Hematopoietic multipotent progenitor cell treated with erythropoietin and hydrocortisone succinate and interleukin-3 and kit ligand, for 6 days (in vitro differentiated cells): Measurements from ENCODE around the gene ZNF79.

ENCODE experiments used
- DNase-seq: peaks from one replicate; pipeline ENCODE4 v3.0.0-alpha.2; 2015

Gene ZNF79

DNA sequence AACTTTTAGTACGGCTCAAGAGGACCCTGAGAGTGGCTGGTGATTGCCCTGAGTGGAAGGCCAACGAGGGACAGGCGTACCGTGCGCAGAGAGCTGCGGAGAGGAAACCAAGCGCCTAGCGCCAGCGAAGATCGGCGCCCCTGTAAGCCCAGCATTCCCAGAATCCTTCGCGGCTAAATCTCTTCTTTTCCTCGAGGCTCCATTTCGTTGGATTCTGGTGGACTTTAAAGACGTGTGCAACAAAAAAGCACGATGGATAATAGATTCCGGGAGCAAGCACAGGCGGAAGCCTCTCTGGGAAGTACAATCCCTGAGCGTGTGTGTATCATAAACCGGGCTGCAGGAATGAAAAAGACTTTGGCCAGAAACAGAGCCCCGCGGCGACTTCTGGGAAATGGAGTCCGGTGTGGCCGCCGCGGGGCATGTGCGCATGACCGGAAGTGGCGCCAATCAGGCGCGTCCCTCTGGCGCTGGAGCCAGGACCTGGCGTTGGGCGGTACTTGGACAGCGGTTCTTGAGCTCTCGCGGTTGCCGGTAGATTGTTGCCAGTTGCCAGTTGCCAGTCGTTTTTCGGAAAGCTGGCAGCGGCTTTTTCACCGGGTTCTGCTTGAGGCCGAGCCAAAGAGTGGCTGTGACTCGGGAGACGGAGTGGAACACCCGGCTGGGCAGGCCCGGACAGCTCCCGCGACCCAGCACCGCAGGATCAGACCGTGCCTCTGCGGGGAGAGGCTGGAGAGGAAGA is at the start of gene ZNF79:
ZNF79 (plus strand) TSS at position 449 of the 742 bp plus-strand sequence. CDS start 406 bp downstream, outside the sequence.
- DNase-seq: peak; percentile 96

DNA sequence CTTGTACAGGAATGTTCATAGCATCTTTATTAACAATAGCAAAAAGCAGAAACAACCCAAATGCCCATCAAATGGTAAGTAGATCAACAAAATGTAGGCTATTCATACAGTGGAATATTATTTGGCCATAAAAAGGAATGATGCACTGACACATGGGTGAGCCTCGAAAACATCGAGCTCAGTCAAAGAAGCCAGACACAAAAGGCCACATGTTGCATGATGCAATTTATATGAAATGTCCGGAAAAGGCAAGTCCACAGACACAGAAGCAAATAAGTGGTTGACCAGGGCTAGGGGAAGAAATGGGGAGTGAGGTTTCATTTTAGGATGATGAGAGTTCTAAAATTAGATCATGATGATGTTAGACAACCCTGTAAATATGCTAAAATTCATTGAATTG is 43.7 kb upstream of the ZNF79 start:
- no peak for DNase-seq

GRCh38 chr9:127382541-127382940 is 41.6 kb upstream of the ZNF79 start:
- no peak for DNase-seq

- no peak for DNase-seq
Observed at GRCh38 chr9:127384016-127384730, 40.0 kb upstream of the ZNF79 start.

GRCh38 chr9:127384901-127385300 is 39.3 kb upstream of the ZNF79 start:
- no peak for DNase-seq

GRCh38 chr9:127386249-127386648 is 37.9 kb upstream of the ZNF79 start:
- DNase-seq: no peak

GRCh38 chr9:127386981-127387380 is 37.2 kb upstream of the ZNF79 start:
- DNase-seq: no peak

DNA sequence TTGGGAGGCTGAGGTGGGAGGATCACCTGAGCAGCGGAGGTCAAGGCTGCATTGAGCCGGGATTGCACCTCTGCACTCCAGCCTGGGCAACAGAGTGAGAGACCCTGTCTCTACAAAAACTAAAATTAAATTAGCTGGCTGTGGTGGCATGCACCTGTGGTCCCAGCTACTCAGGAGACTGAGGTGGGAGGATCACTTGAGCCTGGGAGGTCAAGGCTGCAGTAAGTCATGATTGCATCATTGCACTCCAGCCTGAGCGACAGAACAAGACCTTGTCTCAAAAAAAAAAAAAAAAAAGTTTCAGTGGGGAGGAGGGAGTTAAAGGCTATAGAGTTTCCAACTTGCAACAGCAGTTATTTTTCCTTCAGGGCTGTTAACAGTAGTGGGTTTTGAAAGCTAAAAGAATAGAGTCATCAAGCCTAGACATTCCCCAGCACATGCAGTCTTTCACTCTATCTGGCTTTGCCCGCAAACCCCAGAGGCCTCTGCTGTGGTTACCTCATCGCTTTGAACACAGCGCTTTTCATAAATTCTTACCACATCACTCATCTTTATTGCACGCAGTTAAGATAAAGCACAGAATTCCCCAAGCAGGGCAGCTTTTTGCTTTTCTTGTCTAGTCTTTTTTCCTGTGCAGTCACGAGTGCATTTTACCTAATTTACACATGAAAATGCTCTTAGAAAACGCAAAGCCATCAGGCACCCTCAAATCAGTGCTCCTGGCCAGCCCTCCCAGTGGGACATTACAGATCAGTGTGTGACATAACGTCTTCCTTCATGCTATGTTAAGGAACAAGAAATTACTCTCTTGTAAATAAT is 35.9 kb upstream of the ZNF79 start:
- peak; percentile 79 for DNase-seq

- DNase-seq: no peak
Observed at GRCh38 chr9:127388856-127389238, 35.3 kb upstream of the ZNF79 start.

DNA sequence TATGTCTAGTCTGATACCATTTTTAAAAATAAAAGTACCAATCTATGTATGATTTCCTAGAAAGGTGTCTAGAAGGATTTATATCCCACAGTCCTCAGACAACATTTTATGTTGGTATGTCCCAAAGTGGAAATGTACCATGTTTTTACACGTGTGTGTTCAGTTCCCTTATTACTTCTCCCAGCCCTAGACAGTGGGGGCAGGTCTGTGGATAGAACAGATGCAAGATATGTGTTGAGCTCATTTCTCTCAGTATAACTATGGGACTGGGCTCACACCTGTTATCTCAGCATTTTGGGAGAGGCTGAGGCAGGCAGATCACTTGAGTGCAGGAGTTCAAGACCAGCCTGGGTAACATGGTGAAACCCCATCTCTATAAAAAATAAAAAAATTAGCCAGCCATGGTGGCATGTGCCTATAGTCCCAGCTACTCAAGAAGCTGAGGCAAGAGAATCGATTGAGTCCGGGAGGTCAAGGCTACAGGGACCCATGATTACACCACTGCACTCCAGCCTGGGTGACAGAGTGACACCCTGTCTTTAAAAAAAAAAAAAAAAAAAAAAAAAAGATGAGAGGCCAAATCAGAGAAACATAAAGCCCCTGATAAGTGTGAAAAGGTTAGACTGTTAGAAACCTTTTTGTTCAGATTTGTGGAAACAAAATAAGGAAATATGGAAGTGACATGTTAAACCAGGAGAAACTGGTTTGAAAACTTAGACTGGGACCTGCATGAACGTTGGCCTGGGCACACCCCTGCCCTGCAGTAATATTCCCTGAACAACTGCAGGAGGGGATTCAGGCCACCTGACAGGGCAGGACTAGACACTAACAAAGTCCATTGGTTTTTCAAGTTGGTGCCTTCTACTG is 34.6 kb upstream of the ZNF79 start:
- no peak for DNase-seq

DNA sequence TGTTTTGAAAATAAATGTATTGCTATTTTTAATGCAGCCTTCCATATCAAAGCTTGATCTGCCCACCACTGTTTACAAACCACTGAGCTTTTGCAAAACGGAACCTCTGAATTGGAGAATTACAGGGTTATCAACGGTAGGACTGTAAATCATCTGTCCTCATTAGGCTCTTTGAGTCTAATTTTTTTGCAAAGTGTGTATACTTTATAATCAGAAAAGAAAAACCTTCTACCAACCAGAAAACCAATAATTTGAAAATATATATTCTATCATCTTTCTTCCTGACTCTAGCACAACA is 34.0 kb upstream of the ZNF79 start:
- peak; percentile 42 for DNase-seq

- DNase-seq: no peak
Observed at GRCh38 chr9:127390563-127390962, 33.6 kb upstream of the ZNF79 start.

DNA sequence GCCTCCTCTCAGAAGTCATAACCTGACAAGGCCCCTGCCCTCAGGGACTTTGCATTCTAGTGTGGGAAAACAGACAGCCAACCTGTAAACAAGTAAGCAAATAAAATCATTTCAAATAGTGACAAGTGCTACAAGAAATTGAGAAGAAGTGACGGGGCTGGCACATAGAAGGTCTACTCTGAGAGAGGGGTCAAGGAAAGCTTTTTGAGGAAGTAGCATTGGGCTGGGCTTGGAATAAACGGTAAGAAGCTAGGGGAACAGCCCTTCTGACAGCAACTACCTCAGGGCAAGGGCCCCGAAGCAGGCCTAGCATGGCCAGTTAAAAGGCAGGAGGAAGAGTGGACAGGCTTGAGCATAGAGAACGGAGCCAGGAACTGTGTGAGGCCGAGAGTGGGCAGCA is 32.0 kb upstream of the ZNF79 start:
- DNase-seq: peak; percentile 24

DNA sequence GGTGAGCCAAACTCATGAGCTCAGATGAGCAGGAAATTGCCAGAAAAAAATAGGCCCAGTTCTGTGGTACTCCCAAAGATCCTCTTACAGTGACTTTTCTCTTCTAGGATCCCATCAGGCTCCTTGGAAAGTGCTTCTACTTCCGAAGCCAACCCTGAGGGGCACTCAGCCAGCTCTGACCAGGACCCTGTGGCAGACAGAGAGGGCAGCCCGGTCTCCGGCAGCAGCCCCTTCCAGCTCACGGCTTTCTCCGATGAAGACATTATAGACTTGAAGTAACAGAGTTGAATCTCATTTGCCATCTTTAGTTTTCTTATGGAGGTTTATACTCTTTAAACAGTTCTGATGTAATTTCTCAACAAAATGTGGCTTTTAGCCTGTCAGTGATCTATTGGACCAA is 31.2 kb upstream of the ZNF79 start:
- DNase-seq: no peak

DNA sequence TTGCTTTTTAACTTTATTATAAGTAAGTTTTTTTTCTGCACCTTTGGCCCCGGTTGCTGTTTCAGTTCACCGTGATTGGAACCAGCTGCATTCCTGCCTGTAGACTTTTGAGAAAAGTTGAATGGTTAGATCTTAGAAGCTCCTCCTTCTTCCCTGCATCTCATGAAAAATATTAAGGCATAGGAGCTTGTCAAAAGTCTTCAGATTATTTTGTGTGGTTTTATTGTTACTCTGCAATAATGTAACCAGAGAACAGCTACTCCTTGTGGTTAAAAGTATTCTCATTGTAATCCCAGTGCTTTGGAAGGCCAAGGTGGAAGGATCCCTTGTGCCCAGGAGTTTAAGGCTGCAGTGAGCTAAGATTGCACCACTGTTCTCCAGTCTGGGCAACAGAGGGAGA is 30.5 kb upstream of the ZNF79 start:
- no peak for DNase-seq

GRCh38 chr9:127395497-127396252 is 28.5 kb upstream of the ZNF79 start:
- DNase-seq: peak; percentile 56

DNA sequence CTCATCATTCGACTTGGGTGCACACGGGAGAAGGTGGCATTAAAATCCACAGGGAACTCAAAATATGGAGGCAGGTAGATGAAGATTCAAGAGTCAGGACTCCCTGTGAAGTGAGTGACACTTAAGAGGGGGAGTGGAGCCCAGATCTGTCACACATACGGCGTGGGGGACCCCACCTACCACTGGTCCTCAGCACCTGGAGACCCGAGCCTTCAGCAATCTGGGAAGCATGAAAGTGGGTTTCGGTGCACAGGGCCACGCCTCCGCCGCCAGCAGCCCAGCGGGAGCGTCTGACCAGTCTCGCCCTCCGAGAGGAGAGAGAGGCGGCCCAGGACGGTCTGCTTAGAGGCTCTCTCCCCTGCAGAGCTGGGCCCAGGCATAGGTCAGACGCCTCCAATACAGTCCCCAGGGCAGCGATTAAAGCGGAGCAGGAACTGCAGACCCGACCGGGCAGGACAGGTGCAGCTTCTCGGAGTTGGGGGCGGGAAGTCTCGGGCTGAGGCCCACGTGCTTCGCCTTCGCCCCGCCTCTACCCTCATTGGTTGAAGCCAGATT is 27.9 kb upstream of the ZNF79 start:
- DNase-seq: no peak

- peak; percentile 99 for DNase-seq
Observed at GRCh38 chr9:127396808-127397645, 27.2 kb upstream of the ZNF79 start, which contains the start of gene SLC2A8. TSS of gene SLC2A8 (plus strand) at chr9:127397169. CDS start at chr9:127397231, 62 bp downstream.

GRCh38 chr9:127397646-127398274 is 26.4 kb upstream of the ZNF79 start:
- peak; percentile 50 for DNase-seq

- no peak for DNase-seq
Observed at GRCh38 chr9:127398275-127398647, 25.9 kb upstream of the ZNF79 start.
